Spinal cord (tissue), 10 donors: ENCODE results near the gene MEGF10. TPM values are rescaled to one million over a fixed set of nuclear protein-coding genes. Genes with fewer than 3 reads are reported as not detected.
"Not testable (repeated sequence)": the region's sequence is repeated elsewhere in the genome, so short reads cannot be mapped to it uniquely, and the experiment has no call there.

ENCODE experiments used
- DNase-seq, 6 donors: peaks; one replicate each; pipeline versions ENCODE4 v3.0.0 to v3.0.0-alpha.2; 2013 to 2015; ENCODE audit warnings: low spot score in 6 of 6, low read depth in 4 of 6
- H3K27ac ChIP-seq: one replicate; pipeline ENCODE4 v1.5.1; 2013; ENCODE audit warnings: low read depth, low read length, control low read depth
- H3K27me3 ChIP-seq: one replicate; pipeline ENCODE4 v1.6.1; 2013; ENCODE audit warnings: low read length; ENCODE audit not compliant: control insufficient read depth, insufficient read depth
- H3K36me3 ChIP-seq: one replicate; pipeline ENCODE4 v1.6.1; 2013; ENCODE audit warnings: low read length; ENCODE audit not compliant: control insufficient read depth, insufficient read depth
- H3K4me1 ChIP-seq: one replicate; pipeline ENCODE4 v1.6.1; 2013; ENCODE audit warnings: low read length; ENCODE audit not compliant: control insufficient read depth, insufficient read depth
- H3K4me3 ChIP-seq: one replicate; pipeline ENCODE4 v1.5.1; 2013; ENCODE audit warnings: low read depth, low read length, control low read depth
- H3K9me3 ChIP-seq: one replicate; pipeline ENCODE4 v1.6.1; 2013; ENCODE audit warnings: low read length; ENCODE audit not compliant: control insufficient read depth, insufficient read depth
- WGBS: methylation state at CpG from one replicate; pipeline ENCODE4 v1.1.5; 2013; ENCODE audit warnings: missing lambda C conversion rate; ENCODE audit not compliant: insufficient coverage; 5-methylcytosine and 5-hydroxymethylcytosine counted together
- long read RNA-seq, 4 donors: transcript quantifications; one replicate each; lab custom pipeline, GENCODE V29; 2026
- polyA plus RNA-seq, 2 donors: library from polyadenylated mRNA; unstranded; fragments of 120-200 nt; gene quantifications; one replicate each; pipeline ENCODE4 v1.2.1, GENCODE V29; 2013; ENCODE audit not compliant: insufficient read length in 2 of 2
- total RNA-seq, 2 donors: library from RNA; depleted of rRNA in 1 of 2; stranded (reverse); fragments of 120-200 nt in 1 of 2; fragments of >200 nt in 1 of 2; gene quantifications; one replicate each; pipeline versions ENCODE4 v1.2.3 to v1.2.4, GENCODE V29; 2013 to 2014
- donor health status: healthy.

Gene MEGF10
- 10 to 100 TPM; 28.1 to 30.3 TPM for total RNA-seq
- polyA plus RNA-seq, result 10 to 100 TPM; 18.5 to 31.2 TPM
- long read RNA-seq, donor 1, result 0 reads
- long read RNA-seq, donor 2, result 0 reads
- long read RNA-seq, donor 3, full-length matches to known transcripts, result 1 of 1 reads
- long read RNA-seq, donor 3, partial matches to known transcripts, result 0 of 1 reads
- long read RNA-seq, donor 3, other reads (novel, unspliced or antisense), result 0 of 1 reads
- long read RNA-seq, donor 4, result 0 reads

DNA sequence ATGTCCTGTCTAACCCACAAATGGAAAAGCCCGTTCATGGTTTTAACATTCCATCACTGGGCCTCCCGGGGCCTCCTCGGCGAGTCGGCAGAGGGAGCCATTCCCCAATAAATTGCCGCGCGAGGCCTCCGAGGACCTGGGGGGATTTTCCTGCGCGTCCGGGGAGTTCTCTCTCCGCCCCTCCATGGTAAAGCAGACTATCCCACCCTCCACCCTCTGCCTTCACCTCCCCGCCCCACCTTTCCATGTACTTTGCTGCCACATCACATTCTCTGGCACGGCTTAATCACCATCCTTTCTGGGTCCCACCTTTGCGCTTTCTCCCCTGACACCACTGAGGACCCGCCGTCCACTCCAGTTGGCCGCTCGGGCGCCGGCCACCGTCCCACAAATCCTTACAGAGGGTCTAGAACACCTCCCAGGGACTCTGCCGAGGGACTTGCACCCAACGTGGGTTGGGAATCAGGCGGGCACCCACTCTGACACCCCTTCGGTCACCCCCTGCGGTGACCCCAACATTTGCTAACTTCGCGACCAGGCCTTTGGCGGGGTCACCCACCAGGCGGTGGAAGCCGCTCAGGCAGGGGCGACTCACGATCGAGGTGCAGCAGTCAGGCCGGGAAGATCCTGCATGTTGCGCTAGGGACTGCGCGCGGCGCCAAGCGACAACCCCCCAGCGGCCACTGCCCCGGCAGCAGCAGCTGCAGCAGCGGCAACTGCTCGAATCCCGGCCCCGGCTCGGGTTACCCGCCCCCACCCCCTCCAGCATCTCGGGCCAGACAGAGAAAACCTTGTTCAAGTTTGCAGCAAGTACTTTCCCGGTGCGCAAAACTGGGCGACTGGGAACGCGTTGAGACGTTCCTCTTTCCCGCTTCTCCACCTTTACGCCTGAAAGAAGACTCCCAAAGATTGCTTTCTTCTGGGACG lies at the start of gene MEGF10:
TSS of gene MEGF10 (plus strand) at position 778 of the 927 bp plus-strand sequence. CDS start 40,513 bp downstream, outside the sequence.
- peaks cover 4% of the 10 kb centered on the region for H3K27me3 ChIP-seq
- H3K36me3 ChIP-seq, result no peaks in the 10 kb centered on the region
- H3K9me3 ChIP-seq, result peaks cover 4% of the 10 kb centered on the region
- peak in 4 of 6 donors; percentile 67 to 91 (median 81) for DNase-seq
- H3K27ac ChIP-seq, result peak within 1 kb of the TSS; percentile 92
- H3K4me1 ChIP-seq, result peaks cover 14% of the 10 kb centered on the region
- WGBS, result under 1% methylated on average over 60 of the region's 61 CpGs
- H3K4me3 ChIP-seq, result peak within 1 kb of the TSS; percentile 71

DNA sequence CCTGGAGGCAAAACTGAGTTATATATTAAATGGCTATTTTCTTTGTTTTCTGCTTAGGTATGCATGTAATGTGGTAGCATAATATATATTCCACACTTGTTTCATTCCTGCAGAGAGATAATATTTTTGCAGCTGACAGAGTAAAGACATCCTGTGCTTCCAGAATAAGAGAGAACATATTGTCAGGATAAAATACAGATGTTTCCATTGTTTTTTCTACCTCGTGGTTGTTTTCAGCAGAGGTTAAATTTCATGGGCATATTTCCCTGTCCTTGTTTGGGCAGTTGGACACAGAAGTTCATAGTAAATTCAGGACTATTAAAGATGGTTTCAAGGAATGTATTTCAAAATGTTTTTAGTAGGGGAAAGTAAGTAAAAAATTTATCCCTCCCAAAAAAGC lies 47.6 kb upstream of the MEGF10 start:
- H3K4me3 ChIP-seq, result no peak overlapping the region
- H3K27ac ChIP-seq, result no peak overlapping the region
- no peaks in the 10 kb centered on the region for H3K9me3 ChIP-seq
- H3K4me1 ChIP-seq, result no peaks in the 10 kb centered on the region
- no peaks in the 10 kb centered on the region for H3K36me3 ChIP-seq
- peak in 2 of 6 donors; percentile 40 to 45 for DNase-seq
- H3K27me3 ChIP-seq, result no peaks in the 10 kb centered on the region
- no CpG with 5 or more reads among the region's 1 CpG for WGBS

DNA sequence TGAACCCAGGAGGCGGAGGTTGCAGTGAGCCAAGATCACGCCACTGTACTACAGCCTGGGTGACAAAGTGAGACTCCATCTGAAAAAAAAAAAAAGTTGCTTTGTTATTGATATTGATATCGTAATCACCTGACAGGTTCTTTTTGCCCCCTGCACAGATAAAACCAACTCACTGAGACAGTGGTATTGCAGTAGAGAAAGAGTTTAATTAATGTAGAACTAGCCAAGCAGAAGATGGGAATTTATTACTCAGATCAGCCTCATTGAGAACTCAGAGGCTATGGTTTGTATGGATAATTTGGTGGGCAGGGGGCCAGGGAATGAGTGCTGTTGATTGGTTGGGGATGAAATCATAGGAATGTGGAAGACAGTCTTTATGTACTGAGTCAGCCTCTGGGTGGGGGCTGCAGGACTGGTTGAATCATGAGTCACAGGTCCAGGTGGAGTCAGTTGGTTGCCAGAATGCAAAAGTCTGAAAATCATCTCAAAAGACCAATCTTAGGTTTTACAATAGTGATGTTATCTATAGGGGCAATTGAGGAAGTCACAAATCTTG lies 35.8 kb upstream of the MEGF10 start:
- WGBS, result 100% methylated on average over 1 of the region's 3 CpGs
- H3K4me3 ChIP-seq, result no peak overlapping the region
- DNase-seq, result no peak

DNA sequence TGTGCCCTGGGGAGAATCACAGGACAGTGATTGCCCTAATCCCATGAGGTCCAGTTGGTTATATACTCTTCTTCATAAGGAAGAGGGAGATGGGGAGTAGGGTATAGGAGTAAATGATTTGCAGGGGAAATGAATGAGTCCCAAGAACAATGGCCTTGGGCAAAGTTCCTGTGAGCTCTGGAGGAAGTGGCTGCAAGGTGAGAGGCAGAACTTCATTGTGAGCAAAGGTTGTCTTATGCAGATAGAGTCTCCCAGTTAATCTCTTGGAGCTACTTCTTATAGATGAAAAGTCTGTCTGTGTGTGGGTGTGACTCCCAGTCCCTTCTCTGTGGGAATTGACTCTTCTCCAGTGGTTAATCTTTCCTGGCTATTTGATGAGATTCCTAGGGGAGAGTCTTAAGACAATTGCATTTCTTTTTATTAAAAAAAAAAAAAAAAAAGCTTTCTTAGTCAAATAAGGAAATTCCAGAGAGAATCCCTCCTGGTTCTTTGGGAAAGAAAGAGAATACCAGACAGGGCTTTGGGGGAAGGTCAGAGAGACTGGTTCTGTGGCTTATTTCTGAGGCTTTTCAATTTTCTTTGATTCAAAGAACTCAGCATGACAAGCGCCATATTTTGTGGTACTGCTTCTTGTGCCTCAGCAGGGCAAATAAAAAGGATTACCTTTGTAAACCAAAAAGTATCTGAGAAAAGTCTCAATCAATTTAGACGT lies 33.6 kb upstream of the MEGF10 start:
- Histone ChIP-seq H3K27ac (no peak overlapping the region), H3K36me3 (no peaks in the 10 kb centered on the region), H3K27me3 (no peaks in the 10 kb centered on the region), H3K9me3 (no peaks in the 10 kb centered on the region), H3K4me1 (no peaks in the 10 kb centered on the region), H3K4me3 (no peak overlapping the region)
- WGBS, result 100% methylated on average over 1 of the region's 2 CpGs
- DNase-seq, result no peak

More for the DNA sequence above, 35.8 kb upstream of the MEGF10 start:
- Histone ChIP-seq H3K36me3 (no peaks in the 10 kb centered on the region), H3K4me1 (no peaks in the 10 kb centered on the region), H3K27ac (no peak overlapping the region), H3K9me3 (no peaks in the 10 kb centered on the region), H3K27me3 (no peaks in the 10 kb centered on the region)

DNA sequence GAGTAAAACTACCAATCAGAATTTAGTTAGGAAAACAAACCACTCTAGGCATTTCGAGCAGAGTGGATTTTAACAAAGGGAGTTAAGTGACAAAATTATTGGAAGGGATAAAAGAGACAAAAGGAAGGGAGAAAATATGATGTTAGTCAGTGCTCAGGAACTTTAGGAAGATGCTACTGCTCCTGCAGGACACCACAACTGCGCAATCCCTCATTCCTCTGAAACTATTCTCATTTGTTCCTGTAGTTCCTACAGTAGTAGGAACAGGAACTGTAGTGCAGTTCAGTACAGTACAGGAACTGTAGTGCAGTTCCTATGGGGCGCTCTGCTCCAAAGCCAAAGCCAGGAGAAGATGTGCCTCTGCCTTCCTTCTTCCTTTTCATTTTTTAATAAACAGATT lies 29.9 kb upstream of the MEGF10 start:
- DNase-seq, result no peak
- WGBS, result no CpG with 5 or more reads among the region's 3 CpGs
- no peak overlapping the region for H3K27ac ChIP-seq
- no peak overlapping the region for H3K4me3 ChIP-seq
- no peaks in the 10 kb centered on the region for H3K4me1 ChIP-seq
- H3K36me3 ChIP-seq, result no peaks in the 10 kb centered on the region
- H3K27me3 ChIP-seq, result no peaks in the 10 kb centered on the region
- H3K9me3 ChIP-seq, result no peaks in the 10 kb centered on the region

DNA sequence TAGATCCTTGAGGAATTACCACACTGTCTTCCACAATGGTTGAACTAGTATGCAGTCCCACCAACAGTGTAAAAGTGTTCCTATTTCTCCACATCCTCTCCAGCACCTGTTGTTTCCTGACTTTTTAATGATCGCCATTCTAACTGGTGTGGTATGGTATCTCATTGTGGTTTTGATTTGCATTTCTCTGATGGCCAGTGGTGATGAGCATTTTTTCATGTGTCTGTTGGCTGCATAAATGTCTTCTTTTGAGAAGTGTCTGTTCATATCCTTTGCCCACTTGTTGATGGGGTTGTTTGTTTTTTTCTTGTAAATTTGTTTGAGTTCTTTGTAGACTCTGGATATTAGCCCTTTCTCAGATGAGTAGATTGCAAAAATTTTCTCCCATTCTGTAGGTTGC lies 25.1 kb upstream of the MEGF10 start:
- no CpG with 5 or more reads among the region's 1 CpG for WGBS
- not testable (repeated sequence) for H3K27ac ChIP-seq, H3K4me1 ChIP-seq, H3K9me3 ChIP-seq, H3K4me3 ChIP-seq, H3K27me3 ChIP-seq, DNase-seq, H3K36me3 ChIP-seq

DNA sequence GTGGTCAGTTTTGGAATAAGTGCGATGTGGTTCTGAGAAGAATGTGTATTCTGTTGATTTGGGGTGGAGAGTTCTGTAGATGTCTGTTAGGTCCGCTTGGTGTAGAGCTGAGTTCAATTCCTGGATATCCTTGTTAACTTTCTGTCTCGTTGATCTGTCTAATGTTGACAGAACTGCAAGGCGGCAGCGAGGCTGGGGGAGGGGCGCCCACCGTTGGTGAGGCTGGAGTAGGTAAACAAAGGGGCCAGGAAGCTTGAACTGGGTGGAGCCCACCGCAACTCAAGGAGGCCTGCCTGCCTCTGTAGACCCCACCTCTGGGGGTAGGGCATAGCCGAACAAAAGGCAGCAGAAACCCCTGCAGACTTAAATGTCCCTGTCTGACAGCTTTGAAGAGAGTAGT lies 22.3 kb upstream of the MEGF10 start:
- H3K27ac ChIP-seq, H3K36me3 ChIP-seq, H3K27me3 ChIP-seq, H3K9me3 ChIP-seq, DNase-seq, H3K4me1 ChIP-seq, H3K4me3 ChIP-seq: not testable (repeated sequence)
- 67% methylated on average over 8 of the region's 9 CpGs for WGBS

DNA sequence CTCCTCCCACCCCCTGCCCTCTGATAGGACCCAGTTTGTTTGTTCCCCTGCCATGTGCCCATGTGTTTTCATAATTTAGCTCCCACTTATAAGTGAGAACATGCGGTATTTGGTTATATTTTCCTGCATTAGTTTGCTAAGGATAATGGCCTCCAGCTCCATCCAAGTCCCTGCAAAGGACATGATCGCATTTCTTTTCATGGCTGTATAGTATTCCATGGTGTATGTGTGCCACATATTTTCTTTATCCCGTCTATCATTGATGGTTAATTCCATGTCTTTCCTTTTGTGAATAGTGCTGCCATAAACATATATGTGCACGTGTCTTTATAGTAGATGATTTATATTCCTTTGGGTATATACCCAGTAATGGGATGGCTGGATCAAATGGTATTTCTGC lies 19.9 kb upstream of the MEGF10 start:
- WGBS, result no CpG with 5 or more reads among the region's 4 CpGs
- not testable (repeated sequence) for H3K27me3 ChIP-seq, H3K27ac ChIP-seq, H3K9me3 ChIP-seq, H3K36me3 ChIP-seq, DNase-seq, H3K4me3 ChIP-seq, H3K4me1 ChIP-seq

DNA sequence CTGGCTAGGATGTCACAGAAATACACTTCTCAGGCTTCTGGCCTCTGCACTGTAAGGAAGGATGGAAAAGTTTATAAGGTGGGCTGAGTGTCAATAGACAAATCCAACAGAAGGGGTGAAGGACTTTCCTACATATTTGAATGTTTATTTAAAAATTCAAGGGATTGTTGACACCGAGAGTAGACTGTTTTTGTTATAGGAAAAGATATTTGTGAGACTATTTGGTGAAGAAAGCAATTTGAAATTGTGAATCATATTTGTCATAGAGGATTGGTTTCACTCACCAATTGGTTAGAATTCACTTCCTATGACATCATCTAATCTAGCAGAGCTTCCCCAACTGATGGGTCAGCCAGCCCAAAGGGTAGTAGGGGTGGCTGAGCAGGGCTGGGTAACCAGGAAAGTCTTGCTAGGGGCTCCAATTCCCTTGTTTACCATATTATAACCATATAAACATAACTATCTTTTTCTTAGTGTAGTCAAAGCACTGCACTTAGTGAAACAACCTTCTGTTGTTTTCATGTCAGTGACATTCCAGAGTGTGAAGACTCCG lies 14.9 kb upstream of the MEGF10 start:
- no peaks in the 10 kb centered on the region for H3K27me3 ChIP-seq
- H3K4me3 ChIP-seq, result no peak overlapping the region
- H3K27ac ChIP-seq, result no peak overlapping the region
- H3K9me3 ChIP-seq, result peaks cover 1% of the 10 kb centered on the region
- WGBS, result 100% methylated on average over 1 of the region's 2 CpGs
- no peaks in the 10 kb centered on the region for H3K36me3 ChIP-seq
- H3K4me1 ChIP-seq, result peaks cover 2% of the 10 kb centered on the region
- no peak for DNase-seq
